Activated CD4-positive, alpha-beta T cell treated with anti-CD3 and anti-CD28 coated beads for 36 hours (primary cell): ENCODE results near the gene CD5L. TPM values are rescaled to one million over a fixed set of nuclear protein-coding genes. Genes with fewer than 3 reads are reported as not detected.

ENCODE experiments used
- ATAC-seq: fragments of 200-7000 bp; cut with Tn5 transposase; one replicate; pipeline ENCODE4 v1.10.0; 2021; ENCODE audit warnings: mild to moderate bottlenecking, moderate library complexity
- CTCF ChIA-PET: fragments of 350-600 bp; sonication (Branson Sonifier 250); formaldehyde crosslinking; loops from one replicate; lab custom pipeline; 2021; ENCODE audit warnings: antibody characterized with exemption; lab: Charles Lee
- POLR2A ChIA-PET: fragments of 350-600 bp; sonication (Branson Sonifier 250); formaldehyde crosslinking; loops from one replicate; lab custom pipeline; 2021; ENCODE audit warnings: antibody characterized with exemption, inconsistent platforms; lab: Charles Lee
- DNase-seq: peaks from one replicate; pipeline ENCODE4 v3.0.0-alpha.2; 2020
- H3K27ac Mint-ChIP-seq: one replicate; pipeline ENCODE4 v1.8.0; 2021; ENCODE audit warnings: mixed read lengths
- H3K27me3 Mint-ChIP-seq: one replicate; pipeline ENCODE4 v1.8.0; 2021; ENCODE audit warnings: mixed read lengths
- H3K36me3 Mint-ChIP-seq: one replicate; pipeline ENCODE4 v1.8.0; 2021; ENCODE audit warnings: low read depth, mixed read lengths
- H3K4me1 Mint-ChIP-seq: one replicate; pipeline ENCODE4 v1.8.0; 2021; ENCODE audit warnings: mixed read lengths
- H3K4me3 Mint-ChIP-seq: one replicate; pipeline ENCODE4 v1.8.0; 2021; ENCODE audit warnings: mild to moderate bottlenecking, moderate library complexity, mixed read lengths
- H3K9me3 Mint-ChIP-seq: one replicate; pipeline ENCODE4 v1.8.0; 2021; ENCODE audit warnings: low read depth, mixed read lengths
- intact Hi-C, 2 experiments: fragments of 100-400 bp; cut with DNase I in 1 of 2; cut with micrococcal nuclease in 1 of 2; formaldehyde crosslinking; loops; one replicate each; pipeline versions ENCODE4 v1.14.2 to v1.15.1; 2022 to 2024; cut with DNase I, micrococcal nuclease
- total RNA-seq, 2 experiments: library from RNA; stranded (reverse); gene quantifications; one replicate each; pipeline ENCODE4 v1.2.3, GENCODE V29; 2021

Gene CD5L
- total RNA-seq, 2 experiments from 2014 or later: not detected

DNA sequence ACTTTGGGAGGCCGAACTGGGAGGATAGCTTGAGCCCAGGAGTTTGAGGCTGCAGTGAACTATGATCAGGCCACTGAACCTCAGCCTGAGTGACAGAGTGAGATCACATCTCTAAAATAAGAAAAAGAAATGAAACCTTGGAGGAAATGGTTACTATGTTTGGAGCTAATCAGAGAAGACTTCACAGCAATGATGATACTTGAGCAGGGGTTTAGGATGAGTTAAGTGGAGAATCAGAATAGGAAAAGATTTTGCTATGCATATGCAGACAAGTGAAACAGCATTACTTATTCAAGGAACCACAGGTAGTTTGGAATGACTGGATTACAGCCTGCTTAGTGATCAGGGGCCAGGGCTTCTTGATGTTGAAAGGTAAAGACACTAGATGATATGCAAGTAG is 1.3 kb upstream of the CD5L start:
- H3K4me3 Mint-ChIP-seq: no peak overlapping the region
- peak; percentile 39 for ATAC-seq
- H3K27ac Mint-ChIP-seq: no peak overlapping the region

DNA sequence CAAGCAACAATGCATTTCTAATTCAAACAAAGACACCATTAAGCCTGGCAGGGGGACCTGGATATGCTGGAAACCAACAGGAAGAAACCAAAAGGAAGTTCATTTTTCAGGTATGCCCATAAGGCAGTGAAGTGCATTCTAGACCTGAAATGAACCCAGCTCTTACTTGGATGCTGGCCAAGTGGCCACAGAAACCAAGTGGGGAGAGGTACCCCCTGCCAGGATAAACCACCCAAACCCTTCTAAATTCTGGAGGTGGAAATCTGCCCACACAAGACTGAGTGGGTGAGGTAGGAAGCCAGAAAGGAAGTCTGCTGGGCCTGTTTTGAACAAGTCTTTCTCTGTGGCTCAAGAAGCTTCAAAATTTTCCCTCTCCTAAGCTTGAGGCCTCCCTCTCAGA is 2.6 kb downstream of the CD5L start:
- H3K36me3 Mint-ChIP-seq: no peaks in the 10 kb centered on the region
- intact Hi-C loops: no loop called here
- H3K4me1 Mint-ChIP-seq: no peaks in the 10 kb centered on the region
- H3K4me3 Mint-ChIP-seq: no peak overlapping the region
- ChIA-PET POLR2A (no interaction called here), CTCF (interaction anchor here (0.6 kb wide), 1 partner anchor 10 kb away, joined by 4 read pairs; no protein-coding TSS in a partner anchor)
- H3K9me3 Mint-ChIP-seq: no peaks in the 10 kb centered on the region
- no peaks in the 10 kb centered on the region for H3K27me3 Mint-ChIP-seq
- ATAC-seq (no peak), DNase-seq (no peak)
- H3K27ac Mint-ChIP-seq: no peak overlapping the region

More for the DNA sequence above, 1.3 kb upstream of the CD5L start:
- no peaks in the 10 kb centered on the region for H3K36me3 Mint-ChIP-seq
- H3K9me3 Mint-ChIP-seq: no peaks in the 10 kb centered on the region
- POLR2A ChIA-PET: no interaction called here
- intact Hi-C loops: no loop called here
- DNase-seq: no peak
- no peaks in the 10 kb centered on the region for H3K4me1 Mint-ChIP-seq
- CTCF ChIA-PET: no interaction called here
- peaks cover 4% of the 10 kb centered on the region for H3K27me3 Mint-ChIP-seq

DNA sequence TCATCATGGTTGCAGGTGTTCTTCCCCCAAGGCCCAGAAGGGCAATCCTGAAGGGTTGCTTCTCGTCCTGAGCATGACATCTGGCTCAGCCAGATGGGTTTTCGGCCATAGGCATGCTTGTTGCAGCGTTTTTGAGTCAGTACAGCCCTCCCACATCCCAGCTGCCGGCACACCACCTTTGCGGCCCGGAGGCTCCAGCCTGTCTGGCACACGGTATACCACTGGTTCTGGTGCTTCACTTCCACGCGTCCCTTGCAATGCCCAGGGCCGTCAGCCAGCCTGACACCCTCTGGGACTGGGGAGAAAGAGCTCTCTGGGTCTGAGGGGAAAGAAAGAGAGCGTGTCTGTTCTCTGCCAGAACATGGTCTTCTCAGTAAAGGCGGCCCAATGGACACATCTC is 7.2 kb downstream of the CD5L start:
- ChIA-PET CTCF (no interaction called here), POLR2A (no interaction called here)
- Mint-ChIP-seq H3K27me3 (no peaks in the 10 kb centered on the region), H3K9me3 (no peaks in the 10 kb centered on the region), H3K4me3 (no peak overlapping the region), H3K4me1 (no peaks in the 10 kb centered on the region), H3K36me3 (no peaks in the 10 kb centered on the region), H3K27ac (no peak overlapping the region)
- DNase-seq (no peak), ATAC-seq (no peak)
- intact Hi-C loops: no loop called here

DNA sequence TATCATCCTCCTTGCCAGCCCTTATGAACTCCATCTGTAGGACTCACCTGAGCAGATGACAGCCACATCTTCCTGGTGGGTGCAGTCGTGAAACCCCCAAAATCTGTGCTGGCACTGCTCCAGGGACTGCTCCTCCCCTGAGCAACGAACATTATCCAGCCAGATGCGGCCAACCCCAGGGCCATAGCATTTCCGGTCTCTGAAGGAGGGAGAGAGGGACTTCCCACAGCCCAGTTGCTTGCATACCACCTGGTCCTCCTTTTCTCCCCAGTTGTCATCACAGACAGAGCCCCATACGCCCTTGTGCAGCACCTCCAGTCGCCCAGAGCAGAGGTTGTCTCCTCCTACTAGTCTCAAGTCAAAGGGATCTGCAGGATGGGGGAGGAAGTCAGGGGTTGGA is 8.5 kb downstream of the CD5L start:
- DNase-seq (no peak), ATAC-seq (no peak)
- Mint-ChIP-seq H3K4me1 (no peaks in the 10 kb centered on the region), H3K27ac (no peak overlapping the region), H3K4me3 (no peak overlapping the region), H3K36me3 (no peaks in the 10 kb centered on the region), H3K27me3 (peaks cover 6% of the 10 kb centered on the region), H3K9me3 (no peaks in the 10 kb centered on the region)
- intact Hi-C loops: no loop called here
- ChIA-PET CTCF (no interaction called here), POLR2A (no interaction called here)

DNA sequence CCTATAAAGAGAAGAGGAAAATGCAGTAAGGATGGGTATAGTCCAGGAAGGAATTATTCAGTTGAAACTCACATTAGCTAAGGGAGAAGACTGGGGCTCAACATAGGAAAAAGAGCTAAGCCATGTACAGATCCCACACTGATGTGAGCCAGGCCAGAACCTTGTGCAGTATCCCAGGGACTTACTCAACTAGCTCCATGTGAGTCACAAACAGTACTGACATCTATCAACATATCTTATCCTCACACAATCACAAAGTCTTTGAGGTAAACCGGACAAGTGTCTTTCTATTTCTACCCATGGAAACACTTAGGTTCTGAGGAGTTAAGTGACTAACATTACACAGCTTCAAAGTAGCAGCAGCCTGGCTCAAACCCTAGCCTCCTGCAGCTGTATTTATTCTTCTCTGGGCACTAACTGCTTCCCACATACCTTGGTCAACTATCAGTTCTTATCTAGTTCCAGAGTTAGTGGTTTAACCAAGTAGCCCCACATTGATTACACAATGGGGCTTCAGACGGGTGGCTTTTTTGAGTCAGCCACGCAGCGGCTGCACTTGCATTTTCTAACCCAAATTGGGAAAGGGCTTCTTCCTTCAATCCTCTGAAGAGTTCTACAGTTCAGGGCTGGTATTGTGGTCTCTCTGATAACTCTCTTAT is 9.5 kb downstream of the CD5L start:
- Mint-ChIP-seq H3K27ac (no peak overlapping the region), H3K4me3 (no peak overlapping the region), H3K9me3 (no peaks in the 10 kb centered on the region), H3K4me1 (no peaks in the 10 kb centered on the region), H3K36me3 (no peaks in the 10 kb centered on the region), H3K27me3 (peaks cover 8% of the 10 kb centered on the region)
- ATAC-seq: peak; percentile 30
- ChIA-PET CTCF (no interaction called here), POLR2A (no interaction called here)
- DNase-seq: no peak
- intact Hi-C loops: no loop called here

DNA sequence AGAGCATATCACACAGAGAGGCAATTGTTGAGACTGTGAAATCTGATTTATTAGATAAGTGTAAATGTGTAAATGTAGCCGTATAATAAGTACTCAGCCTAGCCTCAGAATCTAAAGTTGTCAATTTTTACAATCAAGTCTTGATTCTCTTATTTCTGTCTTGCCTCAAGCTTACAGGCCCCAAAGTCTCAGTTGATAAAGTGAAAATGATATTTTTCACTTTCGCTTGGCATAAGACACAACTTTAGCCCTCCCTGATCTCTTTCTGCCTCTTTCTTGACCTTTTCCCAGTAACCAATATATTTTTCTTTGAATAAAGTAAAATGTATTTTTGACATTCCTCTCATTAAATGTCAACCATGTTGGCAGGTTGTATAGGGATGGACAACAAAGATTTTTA is 10.7 kb downstream of the CD5L start:
- H3K9me3 Mint-ChIP-seq: no peaks in the 10 kb centered on the region
- H3K36me3 Mint-ChIP-seq: no peaks in the 10 kb centered on the region
- no peak for DNase-seq
- H3K4me3 Mint-ChIP-seq: no peak overlapping the region
- ATAC-seq: no peak
- ChIA-PET CTCF (no interaction called here), POLR2A (no interaction called here)
- H3K27ac Mint-ChIP-seq: no peak overlapping the region
- intact Hi-C loops: no loop called here
- no peaks in the 10 kb centered on the region for H3K4me1 Mint-ChIP-seq
- H3K27me3 Mint-ChIP-seq: peaks cover 10% of the 10 kb centered on the region

DNA sequence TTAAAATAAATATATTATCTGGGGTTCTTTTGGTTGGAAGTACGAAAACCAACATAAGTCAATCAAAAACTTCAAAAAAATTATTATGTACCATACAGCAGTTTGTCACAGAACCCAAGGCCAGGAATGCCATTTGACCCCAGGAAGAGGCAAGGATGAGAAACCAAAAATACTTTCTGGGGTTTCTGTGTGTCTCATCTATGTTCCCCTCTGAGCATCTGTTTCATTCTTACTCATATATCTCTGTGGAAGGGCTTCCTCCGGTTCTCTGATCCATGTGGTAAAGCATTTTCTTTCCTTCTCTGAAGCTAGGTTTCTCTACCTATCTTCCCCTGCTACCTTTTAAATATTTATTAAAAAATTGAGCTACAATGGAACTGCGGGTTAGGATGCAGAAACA is 11.9 kb downstream of the CD5L start:
- H3K27ac Mint-ChIP-seq: no peak overlapping the region
- intact Hi-C loops: no loop called here
- H3K9me3 Mint-ChIP-seq: no peaks in the 10 kb centered on the region
- ATAC-seq (no peak), DNase-seq (no peak)
- CTCF ChIA-PET: interaction anchor here (0.7 kb wide), 1 partner anchor 9 kb away, joined by 4 read pairs; no protein-coding TSS in a partner anchor
- peaks cover 12% of the 10 kb centered on the region for H3K27me3 Mint-ChIP-seq
- no peak overlapping the region for H3K4me3 Mint-ChIP-seq
- POLR2A ChIA-PET: no interaction called here
- H3K4me1 Mint-ChIP-seq: no peaks in the 10 kb centered on the region
- no peaks in the 10 kb centered on the region for H3K36me3 Mint-ChIP-seq

DNA sequence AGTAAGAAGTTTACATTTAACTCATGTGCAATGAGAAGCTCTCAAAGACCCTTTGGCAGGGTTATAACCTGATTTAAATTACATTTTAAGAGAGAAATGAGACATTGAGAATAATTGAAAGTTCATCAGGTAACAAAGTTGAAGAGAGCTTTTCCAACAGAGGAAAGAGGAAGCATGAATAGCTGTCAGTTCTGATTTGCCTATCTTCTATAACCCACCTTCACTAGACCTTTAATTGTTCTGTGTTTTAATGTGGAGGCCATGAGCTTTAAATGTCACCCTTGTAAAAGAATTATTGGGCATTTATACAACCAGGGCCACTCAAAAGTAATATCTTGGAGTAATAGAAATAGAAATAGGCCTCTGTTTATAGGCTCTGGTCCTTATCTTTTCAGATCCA is 12.4 kb downstream of the CD5L start:
- H3K9me3 Mint-ChIP-seq: no peaks in the 10 kb centered on the region
- no peak for DNase-seq
- no peak overlapping the region for H3K27ac Mint-ChIP-seq
- H3K27me3 Mint-ChIP-seq: peaks cover 14% of the 10 kb centered on the region
- ChIA-PET CTCF (interaction anchor here (0.7 kb wide), 1 partner anchor 10 kb away, joined by 4 read pairs; no protein-coding TSS in a partner anchor), POLR2A (no interaction called here)
- no peak overlapping the region for H3K4me3 Mint-ChIP-seq
- no peaks in the 10 kb centered on the region for H3K4me1 Mint-ChIP-seq
- intact Hi-C loops: no loop called here
- H3K36me3 Mint-ChIP-seq: no peaks in the 10 kb centered on the region
- no peak for ATAC-seq

DNA sequence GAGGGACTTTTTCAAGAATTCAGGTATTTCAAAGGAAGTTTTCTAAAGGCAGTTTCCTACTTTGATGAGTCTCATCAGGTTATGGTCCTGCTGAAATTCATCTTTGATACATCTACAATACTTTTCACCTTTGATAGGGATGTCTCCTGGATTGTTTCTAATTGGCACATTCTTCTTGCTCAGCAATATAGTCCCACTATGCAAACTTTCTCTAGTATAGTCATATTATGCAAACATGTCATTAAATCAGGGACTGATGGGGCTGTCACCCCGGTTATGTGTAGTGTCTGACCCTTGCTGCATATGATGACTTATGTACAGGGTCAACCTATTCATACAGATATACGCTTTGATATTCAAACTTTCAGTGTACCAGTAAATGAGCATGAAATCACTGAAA is 21.3 kb downstream of the CD5L start:
- no peaks in the 10 kb centered on the region for H3K36me3 Mint-ChIP-seq
- ATAC-seq: no peak
- POLR2A ChIA-PET: no interaction called here
- DNase-seq: no peak
- no peaks in the 10 kb centered on the region for H3K4me1 Mint-ChIP-seq
- intact Hi-C loops: no loop called here
- CTCF ChIA-PET: interaction anchor here (1.1 kb wide), 1 partner anchor 240 kb away, joined by 3 read pairs; no protein-coding TSS in a partner anchor
- H3K27me3 Mint-ChIP-seq: peaks cover 15% of the 10 kb centered on the region
- H3K27ac Mint-ChIP-seq: no peak overlapping the region
- H3K9me3 Mint-ChIP-seq: no peaks in the 10 kb centered on the region
- H3K4me3 Mint-ChIP-seq: no peak overlapping the region

DNA sequence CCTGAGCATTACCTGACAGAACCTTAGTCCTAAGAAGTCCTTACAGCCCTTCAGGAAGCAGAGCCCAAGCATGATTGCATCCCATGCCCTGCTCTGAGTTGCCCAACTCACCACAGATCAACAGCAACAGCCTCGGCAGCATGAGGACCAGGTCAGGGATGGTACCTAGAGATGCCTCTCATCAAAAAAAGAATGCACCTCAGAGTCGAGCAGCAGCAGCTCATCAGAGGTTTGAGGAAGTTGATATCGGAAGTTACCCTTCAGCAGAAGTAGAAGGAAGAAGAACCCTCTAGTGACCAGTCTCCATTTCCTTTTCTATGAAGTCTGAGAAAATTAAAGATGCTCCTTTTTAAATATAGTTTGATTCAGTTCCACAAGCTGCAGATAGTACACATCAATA is 21.7 kb downstream of the CD5L start, which contains the start of gene FCRL1:
FCRL1 (minus strand) TSS at position 225 of the 400 bp plus-strand sequence; CDS start at position 142, 83 bp downstream.
- intact Hi-C loops: no loop called here
- H3K27ac Mint-ChIP-seq: no peak within 1 kb of the TSS
- ChIA-PET POLR2A (no interaction called here), CTCF (interaction anchor here (1.1 kb wide), 1 partner anchor 240 kb away, joined by 3 read pairs; no protein-coding TSS in a partner anchor)
- no peak within 1 kb of the TSS for H3K4me3 Mint-ChIP-seq
- no peak for DNase-seq
- no peaks in the 10 kb centered on the region for H3K4me1 Mint-ChIP-seq
- H3K9me3 Mint-ChIP-seq: no peaks in the 10 kb centered on the region
- ATAC-seq: no peak
- peaks cover 15% of the 10 kb centered on the region for H3K27me3 Mint-ChIP-seq
- no peaks in the 10 kb centered on the region for H3K36me3 Mint-ChIP-seq

DNA sequence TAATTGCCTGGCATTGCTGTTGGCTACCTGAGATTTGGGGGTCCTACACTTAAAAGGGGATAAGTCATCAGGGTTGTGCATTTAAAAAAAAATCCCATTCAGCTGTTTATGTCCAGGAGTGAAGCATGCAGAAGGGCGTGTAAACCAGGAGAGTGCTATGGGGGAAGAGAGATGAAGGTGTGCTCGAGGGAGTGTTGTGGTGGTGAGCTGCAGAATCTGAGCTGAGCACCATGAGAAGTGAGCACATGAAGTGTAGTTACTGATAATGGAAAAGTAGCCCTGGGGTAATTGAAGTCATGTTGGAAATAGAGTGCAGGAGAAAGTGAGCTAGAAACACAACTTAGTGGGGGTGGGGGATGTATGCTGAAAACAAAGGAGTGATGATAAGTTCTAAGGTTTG is 22.4 kb downstream of the CD5L start:
- DNase-seq (no peak), ATAC-seq (no peak)
- H3K27ac Mint-ChIP-seq: no peak overlapping the region
- no peak overlapping the region for H3K4me3 Mint-ChIP-seq
- H3K36me3 Mint-ChIP-seq: no peaks in the 10 kb centered on the region
- intact Hi-C loops: no loop called here
- H3K9me3 Mint-ChIP-seq: peaks cover 2% of the 10 kb centered on the region
- ChIA-PET CTCF (no interaction called here), POLR2A (no interaction called here)
- H3K27me3 Mint-ChIP-seq: peaks cover 16% of the 10 kb centered on the region
- no peaks in the 10 kb centered on the region for H3K4me1 Mint-ChIP-seq

DNA sequence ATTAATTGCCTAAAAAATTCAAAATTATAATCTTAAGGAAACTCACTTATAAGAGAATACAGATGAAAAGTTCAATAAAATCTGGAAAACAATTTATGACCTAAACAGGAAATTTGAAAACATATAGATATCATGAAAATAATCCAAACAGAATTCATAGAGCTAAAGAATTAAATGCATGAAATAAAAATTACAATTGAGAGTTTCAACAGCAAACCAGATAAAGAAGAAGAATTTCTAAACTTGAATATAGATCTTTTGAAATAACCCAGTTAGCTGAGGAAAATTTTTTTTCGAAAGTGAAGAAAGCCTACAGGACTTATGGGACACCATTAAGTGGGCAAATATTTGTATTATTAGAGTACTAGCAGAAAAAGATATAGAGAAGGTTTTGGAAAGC is 28.3 kb downstream of the CD5L start:
- Mint-ChIP-seq H3K4me3 (no peak overlapping the region), H3K27me3 (peaks cover 17% of the 10 kb centered on the region), H3K36me3 (no peaks in the 10 kb centered on the region), H3K4me1 (no peaks in the 10 kb centered on the region), H3K27ac (no peak overlapping the region), H3K9me3 (peaks cover 17% of the 10 kb centered on the region)
- POLR2A ChIA-PET: no interaction called here
- DNase-seq (no peak), ATAC-seq (no peak)
- intact Hi-C loops: no loop called here
- CTCF ChIA-PET: no interaction called here
